Midbrain (tissue), 1 donor: Measurements from ENCODE around the gene METAP1D.

Experiments used
- DNase-seq: peaks from one replicate; lab custom pipeline; 2025; lab: John Stamatoyannopoulos, UW

The METAP1D gene

DNA sequence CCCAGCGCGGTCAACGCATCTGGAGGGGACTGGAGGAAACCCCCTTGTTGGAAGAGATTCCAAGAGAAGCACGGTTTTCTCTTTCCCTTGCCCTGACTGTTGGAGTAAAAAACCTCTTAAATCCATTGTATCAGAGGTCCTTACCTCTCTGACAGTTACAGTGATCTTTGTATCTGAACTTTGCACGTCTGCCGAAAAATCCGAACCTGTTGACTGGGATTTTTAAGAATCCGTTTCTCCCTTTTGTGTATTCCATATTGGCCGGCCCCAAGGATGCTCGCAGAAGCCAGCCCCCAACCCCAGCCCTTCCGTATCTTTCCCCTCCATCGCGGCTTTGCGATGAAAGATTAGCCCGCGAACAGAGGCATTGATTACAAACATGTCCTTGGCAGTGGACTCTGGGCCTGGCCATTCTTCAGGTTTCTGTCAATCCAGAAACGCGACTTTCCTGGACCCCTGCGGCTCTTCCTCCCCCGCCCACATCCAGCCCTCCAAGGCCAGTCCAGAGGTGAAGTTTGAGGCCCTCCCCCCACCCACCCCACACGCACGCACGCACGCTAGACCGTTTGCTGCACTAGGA lies 81.0 kb downstream of the METAP1D start:
- no peak for DNase-seq

DNA sequence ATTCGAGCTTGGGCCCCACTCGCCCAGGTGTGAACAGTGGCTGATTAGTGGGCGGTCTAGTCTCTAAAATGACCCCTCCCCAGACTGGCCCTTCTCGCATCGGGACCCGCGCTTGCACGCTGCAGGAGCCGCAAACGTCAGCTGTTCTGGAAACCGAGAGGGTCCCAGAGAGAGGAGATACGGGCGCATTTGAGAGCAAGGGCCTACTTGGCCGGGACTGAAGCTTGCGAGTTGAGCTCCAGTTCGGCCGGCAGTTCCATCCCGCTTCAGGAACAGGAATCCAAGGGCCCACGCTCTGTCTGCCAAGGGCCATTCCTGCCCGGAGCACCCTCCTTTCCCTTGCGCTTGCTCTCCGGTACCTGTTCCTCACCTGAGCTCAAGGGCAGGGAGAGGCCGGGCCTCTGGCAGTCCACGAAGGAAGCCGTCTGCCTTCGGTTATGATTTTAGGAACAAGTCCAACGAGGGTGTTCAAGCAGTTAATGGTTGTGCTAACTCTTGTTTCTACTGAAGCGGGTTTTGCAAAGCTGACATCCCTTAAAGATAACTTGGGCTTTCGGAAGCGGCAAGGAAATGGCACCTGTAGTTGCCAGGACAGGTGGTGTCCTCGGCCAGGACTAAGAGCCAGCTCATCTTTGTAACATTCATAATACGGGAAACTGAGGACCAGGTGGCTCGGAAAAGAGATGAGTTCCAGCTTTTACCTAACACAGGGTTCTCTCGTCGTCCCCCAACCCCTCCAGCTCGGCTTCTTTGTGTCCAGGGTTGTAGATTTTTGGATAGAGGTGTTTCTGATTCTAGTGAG lies 81.7 kb downstream of the METAP1D start:
- no peak for DNase-seq

DNA sequence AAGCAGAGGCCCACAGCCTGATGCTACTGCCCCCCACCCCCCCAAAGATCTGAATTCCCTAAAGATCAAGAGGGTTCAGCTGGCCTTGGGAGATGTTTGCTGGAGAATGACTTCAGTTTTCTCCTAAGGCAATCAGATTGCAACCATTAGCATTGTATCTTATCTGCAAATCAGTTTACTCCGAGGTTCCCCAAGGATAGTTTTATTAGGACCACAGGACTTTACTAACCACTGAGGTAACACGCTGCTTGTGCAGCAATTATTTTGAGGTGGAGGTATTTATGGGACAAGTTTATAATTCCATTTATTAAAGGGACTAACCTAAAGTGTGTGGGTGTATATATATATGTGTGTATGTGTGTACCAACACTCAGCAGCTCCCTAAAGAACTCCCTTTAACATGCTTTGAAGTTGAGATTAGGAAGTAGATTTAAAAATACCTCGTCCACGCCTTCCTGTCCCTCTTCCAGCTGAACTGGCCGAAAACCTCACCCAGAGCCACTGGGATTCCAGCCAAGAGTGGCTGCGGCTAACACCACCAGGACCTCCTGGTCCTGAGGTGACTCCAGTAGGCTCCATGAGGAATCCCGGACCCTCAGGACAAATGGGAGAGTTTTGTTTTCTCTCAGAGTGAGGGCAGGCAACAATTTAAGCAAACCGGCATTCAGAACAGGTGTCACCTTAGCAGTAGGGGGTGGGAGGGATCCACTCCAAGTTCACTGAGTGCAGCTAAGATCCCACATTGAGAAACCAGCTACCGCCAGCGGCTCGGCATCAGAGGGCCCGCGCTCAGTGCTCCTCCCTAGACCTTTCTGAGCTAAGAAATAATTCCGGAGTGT lies 82.6 kb downstream of the METAP1D start:
- no peak for DNase-seq

DNA sequence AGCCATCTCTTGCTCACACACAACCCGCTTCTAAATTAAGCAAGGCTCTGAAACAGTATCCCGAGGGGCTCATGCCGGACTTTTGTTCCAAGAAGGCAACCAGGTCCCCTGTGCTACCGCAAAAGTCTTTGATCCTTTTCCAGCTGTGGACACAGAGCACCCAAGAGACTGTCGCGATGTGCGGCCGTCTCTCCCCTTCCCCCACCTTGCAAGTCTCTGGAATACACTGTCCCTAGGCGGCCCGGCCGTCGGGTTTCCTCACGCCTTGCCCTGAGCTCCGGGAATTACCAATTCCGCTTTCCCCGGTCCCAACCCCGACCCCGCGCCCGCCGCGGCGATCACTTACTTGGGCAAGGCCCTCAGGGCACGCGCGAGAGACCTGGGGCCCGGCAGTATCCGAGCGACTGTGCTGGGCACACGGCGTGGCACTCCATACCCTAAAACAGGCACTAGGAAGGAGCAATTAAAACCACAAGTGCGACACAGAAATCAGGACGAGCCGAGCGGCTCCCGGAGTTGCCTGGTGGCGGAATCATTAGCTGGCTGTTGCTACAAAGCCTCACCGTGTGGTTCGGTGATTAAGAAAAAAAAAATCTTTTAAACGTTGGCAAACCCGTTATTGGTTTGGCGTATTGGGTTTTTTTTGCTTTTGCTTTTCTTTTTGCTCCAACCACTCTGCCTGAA lies 83.3 kb downstream of the METAP1D start:
- no peak for DNase-seq

DNA sequence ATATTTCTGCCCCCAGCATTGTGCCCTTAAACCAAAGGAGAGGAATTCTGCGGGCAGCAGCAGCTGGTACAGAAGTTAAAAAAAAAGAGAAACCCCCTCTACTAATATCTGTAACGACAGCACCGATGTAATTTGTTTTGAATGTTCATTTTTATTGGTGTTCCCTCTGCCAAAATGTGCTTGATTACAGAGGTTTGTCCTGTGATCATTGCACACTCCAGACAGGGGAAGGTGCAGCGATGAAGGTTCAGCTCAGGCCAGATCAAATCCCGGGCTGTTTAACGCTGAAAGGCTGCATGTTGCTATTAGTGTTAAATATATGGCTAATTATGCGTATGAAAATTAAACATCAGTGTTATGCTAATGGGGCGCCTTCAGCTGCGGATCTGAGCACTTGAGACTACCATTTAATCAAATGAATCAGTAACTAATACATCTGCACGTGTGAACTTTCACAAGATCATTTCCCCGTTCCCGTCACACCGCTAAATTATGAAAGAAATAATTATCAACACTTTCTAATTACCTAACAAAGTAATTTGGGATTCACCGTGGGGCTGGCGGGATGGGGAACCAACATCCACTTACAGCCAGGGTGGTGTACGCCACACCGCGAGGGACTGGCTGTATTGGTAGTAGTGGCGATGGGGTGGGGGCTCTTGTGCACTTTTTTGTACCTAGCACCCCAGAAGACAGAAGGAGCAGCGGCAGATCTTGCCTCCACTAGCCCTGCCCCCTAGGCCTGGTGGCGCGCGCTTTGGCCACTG lies 84.1 kb downstream of the METAP1D start:
- no peak for DNase-seq

DNA sequence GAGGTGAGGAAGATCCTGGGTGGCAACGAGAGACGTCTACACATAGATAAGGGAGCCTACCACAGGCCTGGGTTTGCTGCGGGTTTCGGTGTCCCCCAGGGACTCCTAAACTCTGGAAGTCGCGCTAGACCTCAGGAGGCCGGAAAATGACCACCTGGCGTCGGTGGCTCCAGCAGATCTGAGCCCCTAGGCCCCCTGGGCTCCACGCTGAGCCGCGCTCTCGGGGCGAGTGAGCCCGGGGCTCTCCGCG lies 84.6 kb downstream of the METAP1D start:
- DNase-seq = no peak

DNA sequence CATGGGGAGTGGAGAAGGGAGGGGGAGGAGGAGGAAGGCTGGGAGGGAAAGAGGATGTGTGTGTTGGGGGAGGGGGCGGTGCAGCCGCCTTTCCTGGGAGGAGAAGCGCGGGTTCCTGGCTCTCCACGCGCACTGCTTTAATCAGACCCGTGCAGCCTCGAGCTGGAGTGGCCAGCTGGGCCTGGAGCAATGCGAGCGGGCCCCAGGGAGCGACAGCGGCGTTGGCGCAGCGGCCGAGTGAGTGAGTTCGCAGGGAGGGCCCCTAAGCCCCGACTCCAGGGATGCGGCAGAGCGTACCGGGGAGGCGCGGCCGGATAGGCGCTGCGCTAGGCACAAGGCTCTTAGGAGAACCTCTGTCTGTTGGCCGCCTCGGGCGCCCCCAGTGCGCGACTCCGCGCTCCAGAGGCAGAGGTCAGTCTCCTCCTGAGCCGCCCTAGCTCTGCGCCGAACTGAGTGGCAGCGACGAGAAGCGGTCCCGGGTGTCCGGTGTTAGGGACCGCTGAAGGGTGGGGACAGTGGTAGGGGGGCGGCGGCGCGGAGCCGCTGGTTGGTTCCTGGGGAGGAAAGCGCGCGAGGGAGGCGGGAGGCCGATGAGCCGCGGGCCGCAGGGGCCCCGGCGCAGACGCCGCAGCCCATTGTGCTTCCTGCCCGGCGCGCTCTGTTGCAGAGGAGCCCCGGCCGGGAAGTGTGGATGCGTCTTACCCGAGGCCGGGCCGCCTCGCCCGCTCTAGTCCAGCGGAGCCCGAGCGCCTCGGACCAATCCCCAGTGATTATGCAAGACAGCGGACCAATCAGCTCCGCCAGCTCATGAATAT lies 85.1 kb downstream of the METAP1D start:
- peak; percentile 53 for DNase-seq

DNA sequence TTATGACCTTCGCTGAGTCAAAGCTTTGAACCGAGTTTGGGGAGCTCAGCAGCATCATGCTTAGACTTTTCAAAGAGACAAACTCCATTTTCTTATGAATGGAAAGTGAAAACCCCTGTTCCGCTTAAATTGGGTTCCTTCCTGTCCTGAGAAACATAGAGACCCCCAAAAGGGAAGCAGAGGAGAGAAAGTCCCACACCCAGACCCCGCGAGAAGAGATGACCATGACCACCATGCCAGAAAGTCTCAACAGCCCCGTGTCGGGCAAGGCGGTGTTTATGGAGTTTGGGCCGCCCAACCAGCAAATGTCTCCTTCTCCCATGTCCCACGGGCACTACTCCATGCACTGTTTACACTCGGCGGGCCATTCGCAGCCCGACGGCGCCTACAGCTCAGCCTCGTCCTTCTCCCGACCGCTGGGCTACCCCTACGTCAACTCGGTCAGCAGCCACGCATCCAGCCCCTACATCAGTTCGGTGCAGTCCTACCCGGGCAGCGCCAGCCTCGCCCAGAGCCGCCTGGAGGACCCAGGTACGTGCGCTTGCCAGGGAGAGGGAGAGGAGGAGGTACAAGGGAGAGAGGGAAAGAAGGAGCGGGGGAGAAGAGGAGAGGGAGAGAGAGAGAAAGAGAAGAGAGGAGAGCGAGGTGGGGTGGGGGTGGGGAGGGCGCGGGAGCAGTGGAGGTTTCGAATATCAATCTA lies 85.9 kb downstream of the METAP1D start, which contains the start of gene DLX1:
Gene DLX1, plus strand, starts transcription at position 48 of the 700 bp plus-strand sequence. Its CDS starts 171 bp downstream, at position 219.
- no peak for DNase-seq

DNA sequence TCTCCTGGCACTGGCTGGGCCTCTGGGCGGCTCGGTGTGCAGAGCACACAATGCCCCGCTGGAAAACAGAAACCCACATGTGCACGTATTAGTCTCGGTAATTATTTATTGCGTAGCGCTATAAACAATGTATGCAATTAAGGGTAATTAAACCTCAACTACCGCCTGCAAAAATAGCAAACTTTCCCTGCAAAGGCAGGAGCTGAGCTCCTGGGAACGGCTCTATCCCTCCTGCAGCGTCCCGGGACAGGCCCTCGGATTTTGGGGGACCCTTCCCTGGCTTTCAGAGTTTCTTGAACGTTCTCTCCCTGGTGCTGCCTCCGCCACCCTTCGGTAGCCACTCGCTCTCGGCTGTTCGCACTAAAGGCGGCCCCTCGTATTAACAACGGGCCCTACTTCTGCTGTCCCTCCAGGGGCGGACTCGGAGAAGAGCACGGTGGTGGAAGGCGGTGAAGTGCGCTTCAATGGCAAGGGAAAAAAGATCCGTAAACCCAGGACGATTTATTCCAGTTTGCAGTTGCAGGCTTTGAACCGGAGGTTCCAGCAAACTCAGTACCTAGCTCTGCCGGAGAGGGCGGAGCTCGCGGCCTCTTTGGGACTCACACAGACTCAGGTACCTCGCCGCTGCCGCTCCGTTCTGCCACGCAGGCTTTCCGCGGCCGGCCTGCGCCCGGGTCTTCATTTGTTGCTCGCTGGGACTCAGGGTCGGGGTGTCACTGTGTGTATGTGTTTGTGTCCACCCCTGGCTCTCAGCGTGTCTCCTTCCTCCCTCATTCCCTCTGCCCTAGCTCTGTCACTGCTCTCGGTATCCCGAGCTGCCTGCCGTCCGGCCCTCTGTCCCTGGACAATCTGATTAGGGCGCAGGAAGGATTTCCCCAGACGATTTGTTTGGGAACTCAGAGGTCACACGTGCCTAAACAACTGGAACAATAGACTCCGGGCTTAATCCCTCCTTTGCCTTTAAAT lies 86.8 kb downstream of the METAP1D start:
- no peak for DNase-seq

DNA sequence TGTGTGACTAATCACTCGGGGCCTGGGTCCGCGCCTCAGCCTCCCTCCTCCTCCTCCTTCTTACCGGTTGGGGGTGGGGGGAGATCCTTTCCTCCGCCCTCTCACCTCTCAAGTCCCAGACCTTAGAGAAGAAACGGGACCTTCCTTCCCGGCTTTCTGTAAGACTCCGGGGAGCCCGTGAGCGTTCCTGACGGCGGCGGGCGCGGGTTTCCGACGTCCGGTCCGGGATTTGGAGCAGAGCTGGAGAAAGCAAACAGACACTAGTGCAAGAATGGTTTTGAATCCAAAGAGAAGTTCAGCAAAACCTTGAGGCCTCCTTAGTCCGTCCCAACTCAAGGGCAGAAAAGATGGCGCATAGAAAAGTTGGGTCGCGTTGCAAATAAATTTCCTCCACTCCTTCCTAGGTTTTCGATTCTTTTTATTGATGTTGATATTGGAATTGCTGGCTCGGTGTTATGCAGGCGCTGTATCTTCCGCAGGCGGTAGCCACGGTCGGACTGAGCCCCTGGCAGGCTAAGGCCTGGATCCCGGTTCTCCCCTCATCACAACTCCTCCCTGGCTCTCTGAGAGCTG lies 87.5 kb downstream of the METAP1D start:
- DNase-seq = no peak

DNA sequence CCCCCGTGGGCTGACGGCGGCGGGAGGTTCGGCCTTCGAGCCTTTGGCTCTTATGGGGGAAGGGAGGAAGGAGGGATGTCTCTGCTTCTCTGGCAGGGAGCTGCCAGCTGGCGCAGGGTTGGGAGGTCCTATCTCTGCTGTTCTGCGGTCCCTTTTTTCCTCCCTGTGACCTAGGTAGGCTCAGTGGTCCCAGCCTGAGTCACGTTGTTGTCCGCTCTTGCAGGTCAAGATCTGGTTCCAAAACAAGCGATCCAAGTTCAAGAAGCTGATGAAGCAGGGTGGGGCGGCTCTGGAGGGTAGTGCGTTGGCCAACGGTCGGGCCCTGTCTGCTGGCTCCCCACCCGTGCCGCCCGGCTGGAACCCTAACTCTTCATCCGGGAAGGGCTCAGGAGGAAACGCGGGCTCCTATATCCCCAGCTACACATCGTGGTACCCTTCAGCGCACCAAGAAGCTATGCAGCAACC lies 88.1 kb downstream of the METAP1D start:
- no peak for DNase-seq

DNA sequence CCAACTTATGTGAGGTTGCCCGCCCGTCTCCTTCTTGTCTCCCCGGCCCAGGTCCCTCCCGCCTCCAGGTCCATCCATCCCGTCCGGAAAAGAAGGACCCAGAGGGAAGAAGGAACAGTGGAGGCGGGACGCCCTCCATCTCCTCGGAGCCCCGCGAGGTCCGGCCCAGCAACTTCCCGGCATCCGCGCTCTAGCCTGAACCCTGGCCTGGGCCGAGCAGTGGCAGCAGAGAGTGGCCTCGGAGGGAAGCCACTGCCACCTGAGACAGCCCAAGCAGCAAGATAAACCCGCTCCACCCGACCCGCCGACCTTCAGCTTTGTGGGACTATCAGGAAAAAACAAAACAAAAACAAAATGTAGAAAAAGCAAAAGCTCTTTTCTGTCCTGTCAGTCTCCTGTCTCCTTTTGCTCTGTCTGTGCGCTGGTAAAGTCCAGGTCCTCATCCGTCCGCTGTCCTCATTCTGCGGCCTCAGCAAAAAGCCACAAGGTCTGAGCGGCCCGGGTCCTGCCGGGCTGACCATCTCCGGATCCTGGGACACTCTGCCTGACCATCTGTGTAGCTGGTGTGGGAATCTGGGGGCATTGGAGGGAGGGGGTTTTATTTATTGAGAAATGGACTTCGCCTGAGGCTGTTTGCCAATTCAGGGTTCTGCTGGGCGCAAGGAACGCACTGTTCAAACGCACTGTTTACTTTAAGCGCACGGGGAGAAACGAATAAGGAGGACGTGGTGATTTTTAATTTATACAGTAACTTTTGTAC lies 88.7 kb downstream of the METAP1D start:
- DNase-seq = no peak

DNA sequence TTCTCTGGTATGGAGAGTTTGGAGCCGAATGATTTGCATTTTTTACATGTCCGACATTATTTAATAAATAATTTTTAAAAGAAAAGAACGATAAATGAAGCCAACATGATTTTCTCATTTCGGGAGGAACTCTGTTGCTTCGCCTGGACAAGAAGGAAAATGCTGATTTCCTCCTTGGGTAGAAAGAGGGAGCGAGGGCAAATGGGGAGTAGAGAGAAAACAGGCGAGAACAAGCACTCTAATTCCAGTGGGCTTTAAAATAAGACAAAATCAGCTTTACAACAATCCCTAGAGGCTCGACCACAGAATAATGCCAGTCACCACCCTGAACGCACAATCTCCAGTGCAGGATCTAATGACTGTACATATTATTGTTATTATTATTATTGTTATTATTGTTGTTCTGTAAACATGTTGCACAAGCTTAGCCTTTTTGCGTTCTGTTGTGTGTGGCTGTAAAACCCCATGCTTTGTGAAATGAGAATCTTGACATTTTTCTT lies 89.3 kb downstream of the METAP1D start:
- no peak for DNase-seq

DNA sequence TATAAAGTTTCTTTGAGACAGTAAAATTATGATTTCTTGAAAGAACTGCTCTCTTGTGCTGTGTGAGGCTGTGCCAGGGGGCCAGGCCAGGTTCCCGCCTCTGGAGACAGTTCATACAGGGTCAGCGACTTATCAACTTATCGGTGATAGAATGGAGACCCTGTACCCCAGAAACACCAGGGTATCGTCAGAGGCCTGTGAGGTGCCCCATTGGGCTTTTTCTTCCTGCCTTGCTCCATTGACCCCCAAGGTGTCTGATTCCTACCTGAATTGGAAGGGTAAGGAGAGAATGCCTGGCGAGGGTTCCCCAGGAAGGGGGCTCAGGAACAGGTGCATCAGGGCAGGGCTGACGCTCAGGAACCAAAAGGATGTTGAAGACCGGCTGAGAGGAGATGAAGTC lies 89.9 kb downstream of the METAP1D start:
- no peak for DNase-seq

DNA sequence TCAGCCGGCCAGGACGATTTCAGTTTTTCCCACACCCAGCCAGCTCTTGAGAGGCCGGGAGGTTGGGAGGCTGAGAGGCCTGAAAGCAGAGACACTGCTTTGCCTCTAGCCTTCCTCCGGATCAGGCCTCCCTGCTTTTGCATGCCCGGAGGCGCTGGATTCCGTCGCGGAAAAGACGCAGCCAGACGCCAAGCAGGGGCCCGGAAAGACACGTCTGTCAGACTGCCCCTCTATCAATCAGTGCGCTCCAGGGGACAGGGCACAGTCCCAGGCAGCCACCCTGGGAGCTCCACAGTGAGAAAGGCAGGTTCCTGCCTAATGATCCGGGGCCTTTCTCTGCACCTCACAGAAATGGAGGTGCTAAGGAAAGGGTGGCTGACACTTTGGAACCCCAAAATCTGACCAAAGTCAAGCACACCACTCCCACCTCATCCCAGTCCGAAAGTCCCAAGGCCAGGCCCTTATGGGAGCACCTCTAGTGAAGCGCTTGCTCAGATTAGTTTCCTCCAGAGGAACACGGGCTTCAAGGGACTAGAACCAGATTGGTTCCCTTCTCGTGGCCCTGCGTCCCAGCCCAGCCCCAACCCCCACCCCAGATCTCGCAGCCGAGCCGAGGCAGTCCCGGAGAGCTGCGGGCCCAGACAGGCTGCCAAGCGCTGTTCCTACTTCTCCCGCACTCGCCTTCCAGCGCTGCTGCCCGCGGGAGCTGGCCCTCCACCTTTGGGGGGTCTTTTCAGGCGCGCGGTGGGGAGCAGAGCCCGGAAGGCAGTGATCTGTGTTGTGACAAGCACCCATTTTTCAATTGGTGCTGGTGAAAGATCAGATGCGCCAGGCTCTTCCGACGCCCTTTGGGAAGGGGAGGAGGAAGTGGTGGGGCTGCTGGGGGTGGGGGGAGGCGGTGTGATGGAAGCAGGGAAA lies 90.5 kb downstream of the METAP1D start:
- no peak for DNase-seq

DNA sequence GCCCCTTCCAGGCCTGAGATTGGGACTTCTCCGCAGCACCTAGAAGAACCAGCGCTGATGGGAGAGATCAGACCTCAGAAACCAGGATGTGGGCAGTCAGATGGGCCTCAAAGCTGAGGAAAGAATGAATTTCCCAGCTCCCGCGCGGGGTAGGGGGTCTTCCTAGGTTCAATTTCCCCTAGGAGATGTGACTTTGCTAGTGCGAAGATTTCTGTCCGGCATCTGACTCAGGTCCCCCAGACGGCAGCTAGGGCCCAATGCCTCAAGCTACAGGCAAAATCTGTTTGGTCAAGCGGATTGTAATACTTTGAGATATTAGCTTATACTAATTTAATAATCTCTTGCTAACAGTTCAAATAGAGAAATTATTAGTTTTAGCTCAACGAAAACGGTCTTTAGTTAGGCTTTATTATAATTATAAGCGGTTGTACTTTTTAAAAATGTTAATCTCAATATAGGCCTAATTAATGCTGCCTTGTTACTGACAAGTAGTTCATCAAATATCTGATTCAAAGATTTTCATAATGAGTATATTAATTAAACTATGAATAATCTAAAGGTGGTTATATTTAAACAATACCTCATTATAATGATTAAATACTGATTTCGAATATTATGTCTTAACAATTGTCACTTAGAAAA lies 91.4 kb downstream of the METAP1D start:
- no peak for DNase-seq
